ENCODE measurements around the gene KANK3.
"Not testable (repeated sequence)": the region's sequence is repeated elsewhere in the genome, so short reads cannot be mapped to it uniquely, and the experiment has no call there.

Gene KANK3

GRCh38 chr19:8355631-8356402 lies 12.8 kb upstream of the KANK3 start:
- DNase-seq (ENCODE audit: low read depth) = peak; percentile 100
- no peak overlapping the region for H3K4me3 ChIP-seq (ENCODE audit: control insufficient read depth, low read depth, low read length)
- TF ChIP-seq CTCF (conservative IDR thresholded peaks at IDR 0.05; ENCODE audit: control insufficient read depth, insufficient read depth, low read depth, low read length) = no peak

GRCh38 chr19:8352845-8353244 lies 9.8 kb upstream of the KANK3 start:
- DNase-seq (ENCODE audit: low read depth); H3K4me3 ChIP-seq (ENCODE audit: control insufficient read depth, low read depth, low read length): not testable (repeated sequence)

GRCh38 chr19:8352134-8352827 lies 9.2 kb upstream of the KANK3 start:
- TF ChIP-seq CTCF (conservative IDR thresholded peaks at IDR 0.05; ENCODE audit: control insufficient read depth, insufficient read depth, low read depth, low read length) = no peak
- no peak for DNase-seq (ENCODE audit: low read depth)
- no peak overlapping the region for H3K4me3 ChIP-seq (ENCODE audit: control insufficient read depth, low read depth, low read length)

GRCh38 chr19:8349629-8350372 lies 6.7 kb upstream of the KANK3 start:
- not testable (repeated sequence) for H3K4me3 ChIP-seq (ENCODE audit: control insufficient read depth, low read depth, low read length); DNase-seq (ENCODE audit: low read depth)

- no peak for DNase-seq (ENCODE audit: low read depth)
- peak overlapping the region; percentile 21 for H3K4me3 ChIP-seq (ENCODE audit: control insufficient read depth, low read depth, low read length)
- TF ChIP-seq CTCF (conservative IDR thresholded peaks at IDR 0.05; ENCODE audit: control insufficient read depth, insufficient read depth, low read depth, low read length) = no peak
Observed at GRCh38 chr19:8343483-8343844, 402 bp upstream of the KANK3 start.

- no peak overlapping the region for H3K4me3 ChIP-seq (ENCODE audit: control insufficient read depth, low read depth, low read length)
- TF ChIP-seq CTCF (conservative IDR thresholded peaks at IDR 0.05; ENCODE audit: control insufficient read depth, insufficient read depth, low read depth, low read length) = no peak
- DNase-seq (ENCODE audit: low read depth) = no peak
Observed at GRCh38 chr19:8342316-8342683, 762 bp downstream of the KANK3 start.

- not testable (repeated sequence) for DNase-seq (ENCODE audit: low read depth); H3K4me3 ChIP-seq (ENCODE audit: control insufficient read depth, low read depth, low read length)
Observed at GRCh38 chr19:8341504-8341903, 1.6 kb downstream of the KANK3 start.

GRCh38 chr19:8340341-8341096 lies 2.5 kb downstream of the KANK3 start:
- no peak overlapping the region for H3K4me3 ChIP-seq (ENCODE audit: control insufficient read depth, low read depth, low read length)
- TF ChIP-seq CTCF (conservative IDR thresholded peaks at IDR 0.05; ENCODE audit: control insufficient read depth, insufficient read depth, low read depth, low read length) = no peak
- DNase-seq (ENCODE audit: low read depth) = no peak
